A673 (cell line): Measurements from ENCODE around the gene ADAMTS14. TPM values are rescaled to one million over a fixed set of nuclear protein-coding genes. Genes with fewer than 3 reads are reported as not detected.

Source experiments
- Bru-seq: library from RNA; stranded (reverse); fragments of 400-500 nt; gene quantifications from one replicate; lab custom pipeline; 2021; lab: Mats Ljungman, UMichigan
- BruChase-seq, 2 experiments: library from RNA; stranded (reverse); fragments of 400-500 nt; gene quantifications; one replicate each; lab custom pipeline; 2021; lab: Mats Ljungman, UMichigan
- BruUV-seq: library from RNA; stranded (reverse); fragments of 400-500 nt; replicated peaks from 2 replicates; lab custom pipeline; 2021; lab: Mats Ljungman, UMichigan
- CTCF ChIA-PET: fragments of 300-600 bp; sonication (Branson Sonifier 250); formaldehyde crosslinking; loops from one replicate; lab custom pipeline; 2022; ENCODE audit warnings: antibody characterized with exemption; lab: Charles Lee
- POLR2A ChIA-PET: fragments of 300-600 bp; sonication (Branson Sonifier 250); formaldehyde crosslinking; loops from one replicate; lab custom pipeline; 2022; ENCODE audit warnings: antibody characterized with exemption; ENCODE audit not compliant: low non-redundant PET; lab: Charles Lee
- DNase-seq: peaks from one replicate; pipeline ENCODE4 v3.0.0-alpha.2; 2015; ENCODE audit warnings: low spot score
- H3K27ac ChIP-seq: fragments of 200-600 bp; sonication (generic); 2 replicates; pipeline ENCODE4 v1.5.1; 2016; ENCODE audit warnings: mixed run types, low read depth, mild to moderate bottlenecking, mixed read lengths, antibody characterized with exemption, low read length; ENCODE audit not compliant: poor library complexity, severe bottlenecking
- H3K27me3 ChIP-seq: fragments of 200-600 bp; sonication (generic); replicated peaks from 2 replicates; pipeline ENCODE4 v1.6.1; 2017; ENCODE audit warnings: mixed run types, low read depth, mild to moderate bottlenecking, mixed read lengths, antibody characterized with exemption, low read length; ENCODE audit not compliant: insufficient read depth, poor library complexity
- H3K36me3 ChIP-seq: fragments of 200-600 bp; sonication (generic); 2 replicates; pipeline ENCODE4 v1.6.1; 2016; ENCODE audit warnings: mixed run types, mild to moderate bottlenecking, mixed read lengths, antibody characterized with exemption, low read length; ENCODE audit not compliant: insufficient read depth, poor library complexity, severe bottlenecking
- H3K4me1 ChIP-seq: fragments of 200-600 bp; sonication (generic); 2 replicates; pipeline ENCODE4 v1.6.1; 2017; ENCODE audit warnings: mixed run types, mild to moderate bottlenecking, mixed read lengths, antibody characterized with exemption, low read length; ENCODE audit not compliant: insufficient read depth, poor library complexity, severe bottlenecking
- H3K4me3 ChIP-seq: fragments of 200-600 bp; sonication (generic); 2 replicates; pipeline ENCODE4 v1.5.1; 2016; ENCODE audit warnings: low read depth, mixed run types, mild to moderate bottlenecking, mixed read lengths, low read length; ENCODE audit not compliant: poor library complexity, severe bottlenecking
- H3K9me3 ChIP-seq: fragments of 200-600 bp; sonication (generic); 2 replicates; pipeline ENCODE4 v1.6.1; 2016; ENCODE audit warnings: mixed run types, low read depth, mild to moderate bottlenecking, mixed read lengths, antibody characterized with exemption, low read length; ENCODE audit not compliant: poor library complexity, severe bottlenecking
- CTCF ChIP-seq: fragments of 300-800, 200-600 bp; sonication (generic); conservative IDR thresholded peaks from 2 replicates; pipeline ENCODE4 v1.5.1; 2017; ENCODE audit warnings: low read depth, mild to moderate bottlenecking, antibody characterized with exemption, low read length, moderate library complexity, mixed read lengths
- EZH2 ChIP-seq: fragments of 200-600 bp; sonication (generic); IDR thresholded peaks from 2 replicates; pipeline ENCODE4 v1.6.1; 2017; ENCODE audit warnings: borderline replicate concordance, low read depth, mild to moderate bottlenecking, mixed read lengths, antibody characterized with exemption, low read length; ENCODE audit not compliant: poor library complexity, severe bottlenecking
- intact Hi-C: fragments of 100-400 bp; cut with micrococcal nuclease; formaldehyde crosslinking; loops from one replicate; pipeline ENCODE4 v1.10.0; 2022; ENCODE audit not compliant: unreplicated experiment
- long read RNA-seq: library from polyadenylated mRNA; stranded (forward); transcript quantifications from one replicate; pipeline ENCODE4 v2.0.0, GENCODE V29; 2022
- total RNA-seq: library from RNA; stranded (reverse); gene quantifications from 2 replicates; pipeline ENCODE4 v1.2.3, GENCODE V29; 2021

The ADAMTS14 gene
- total RNA-seq (0.09 and 0.21 TPM in 2 replicates), Bru-seq, nascent RNA (percentile 20 among the genes with signal in this experiment), BruChase-seq, experiment 1, labeled RNA remaining after a 2-hour chase (percentile 22 among the genes with signal in this experiment), BruChase-seq, experiment 2, labeled RNA remaining after a 6-hour chase (percentile 18 among the genes with signal in this experiment)
- long read RNA-seq, result 0 reads

GRCh38 chr10:70672165-70673042, at the start of gene ADAMTS14:
ADAMTS14 (plus strand) TSS chr10:70672506; CDS start chr10:70672803, 297 bp downstream.
- no peaks in the 10 kb centered on the region for H3K4me1 ChIP-seq
- no peaks in the 10 kb centered on the region for H3K9me3 ChIP-seq
- no peaks in the 10 kb centered on the region for H3K36me3 ChIP-seq
- intact Hi-C loops, result loop anchor here (10.0 kb wide), 1 partner anchor 118 kb away; no protein-coding TSS in a partner anchor
- H3K4me3 ChIP-seq, result peak within 1 kb of the TSS; percentile 42
- ChIA-PET CTCF (no interaction called here), POLR2A (no interaction called here)
- peaks cover 10% of the 10 kb centered on the region for H3K27me3 ChIP-seq
- no peak within 1 kb of the TSS for H3K27ac ChIP-seq
- no peak for TF ChIP-seq CTCF
- peak; percentile 58 for DNase-seq
- no TSS peak for BruUV-seq

GRCh38 chr10:70622541-70622940, 49.8 kb upstream of the ADAMTS14 start:
- peaks cover 14% of the 10 kb centered on the region for H3K9me3 ChIP-seq
- no peaks in the 10 kb centered on the region for H3K36me3 ChIP-seq
- no peak for DNase-seq
- H3K4me3 ChIP-seq, result no peak overlapping the region
- no peaks in the 10 kb centered on the region for H3K4me1 ChIP-seq
- POLR2A ChIA-PET, result no interaction called here
- no peak for TF ChIP-seq EZH2
- TF ChIP-seq CTCF, result no peak
- BruUV-seq, result no TSS peak
- H3K27ac ChIP-seq, result no peak overlapping the region
- intact Hi-C loops, result no loop called here
- H3K27me3 ChIP-seq, result no peaks in the 10 kb centered on the region
- CTCF ChIA-PET, result no interaction called here

GRCh38 chr10:70622981-70623844, 49.1 kb upstream of the ADAMTS14 start:
- Histone ChIP-seq H3K27me3 (no peaks in the 10 kb centered on the region), H3K36me3 (no peaks in the 10 kb centered on the region), H3K4me1 (no peaks in the 10 kb centered on the region), H3K4me3 (no peak overlapping the region), H3K27ac (no peak overlapping the region), H3K9me3 (peaks cover 18% of the 10 kb centered on the region)
- no peak for TF ChIP-seq CTCF
- no peak for TF ChIP-seq EZH2
- ChIA-PET CTCF (interaction anchor here (0.6 kb wide), 1 partner anchor 42 kb away, joined by 3 read pairs; no protein-coding TSS in a partner anchor), POLR2A (no interaction called here)
- no peak for DNase-seq
- intact Hi-C loops, result no loop called here
- BruUV-seq, result no TSS peak
